ENCODE results near the gene ABO.
"Not testable (repeated sequence)": the region's sequence is repeated elsewhere in the genome, so short reads cannot be mapped to it uniquely, and the experiment has no call there.

The ABO gene

DNA sequence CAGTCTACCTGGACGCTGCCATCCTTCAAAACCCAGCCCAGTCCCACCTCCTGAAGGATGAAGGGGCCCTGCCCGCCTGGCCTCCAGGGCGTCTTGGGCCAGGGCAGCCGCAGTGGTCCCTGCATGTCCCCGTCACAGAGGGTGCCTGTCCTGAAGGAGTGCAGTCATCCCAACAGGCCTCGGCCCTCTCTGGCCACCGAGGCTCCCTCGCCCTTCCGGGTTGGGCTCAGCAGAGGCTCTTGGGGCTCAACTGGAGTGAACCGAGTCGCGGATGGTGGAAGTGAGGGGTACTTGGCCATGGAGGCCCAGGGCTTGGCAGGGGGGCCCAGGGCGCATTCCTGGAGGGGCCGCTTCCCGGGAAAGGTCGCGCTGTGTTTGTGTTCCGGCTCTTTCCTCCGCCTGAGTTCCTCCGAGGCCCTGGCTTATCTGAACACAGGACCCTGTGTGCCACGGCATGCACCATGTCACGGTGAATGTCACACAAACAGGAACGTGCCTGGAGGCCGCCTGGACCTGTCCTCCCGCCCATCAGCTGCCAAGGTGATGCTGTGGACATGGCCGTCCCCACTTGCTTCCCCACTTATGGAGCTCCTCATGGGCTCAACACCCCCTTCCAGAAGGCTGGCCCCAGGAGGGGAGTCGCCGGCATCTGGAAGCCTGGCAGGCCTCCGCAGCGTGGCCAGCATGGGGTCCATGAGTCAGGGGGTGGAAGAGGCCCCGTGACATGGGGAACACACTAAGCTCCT lies 40.3 kb downstream of the ABO start:
- TF ChIP-seq, protein P1, sequence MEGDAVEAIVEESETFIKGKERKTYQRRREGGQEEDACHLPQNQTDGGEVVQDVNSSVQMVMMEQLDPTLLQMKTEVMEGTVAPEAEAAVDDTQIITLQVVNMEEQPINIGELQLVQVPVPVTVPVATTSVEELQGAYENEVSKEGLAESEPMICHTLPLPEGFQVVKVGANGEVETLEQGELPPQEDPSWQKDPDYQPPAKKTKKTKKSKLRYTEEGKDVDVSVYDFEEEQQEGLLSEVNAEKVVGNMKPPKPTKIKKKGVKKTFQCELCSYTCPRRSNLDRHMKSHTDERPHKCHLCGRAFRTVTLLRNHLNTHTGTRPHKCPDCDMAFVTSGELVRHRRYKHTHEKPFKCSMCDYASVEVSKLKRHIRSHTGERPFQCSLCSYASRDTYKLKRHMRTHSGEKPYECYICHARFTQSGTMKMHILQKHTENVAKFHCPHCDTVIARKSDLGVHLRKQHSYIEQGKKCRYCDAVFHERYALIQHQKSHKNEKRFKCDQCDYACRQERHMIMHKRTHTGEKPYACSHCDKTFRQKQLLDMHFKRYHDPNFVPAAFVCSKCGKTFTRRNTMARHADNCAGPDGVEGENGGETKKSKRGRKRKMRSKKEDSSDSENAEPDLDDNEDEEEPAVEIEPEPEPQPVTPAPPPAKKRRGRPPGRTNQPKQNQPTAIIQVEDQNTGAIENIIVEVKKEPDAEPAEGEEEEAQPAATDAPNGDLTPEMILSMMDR (IDR thresholded peaks at IDR 0.05; ENCODE audit: low read depth, low read length, missing control alignments), result no peak
- no peak for DNase-seq (ENCODE audit: low read depth)
- H3K4me3 ChIP-seq (ENCODE audit: low read depth, low read length), result no peak overlapping the region

DNA sequence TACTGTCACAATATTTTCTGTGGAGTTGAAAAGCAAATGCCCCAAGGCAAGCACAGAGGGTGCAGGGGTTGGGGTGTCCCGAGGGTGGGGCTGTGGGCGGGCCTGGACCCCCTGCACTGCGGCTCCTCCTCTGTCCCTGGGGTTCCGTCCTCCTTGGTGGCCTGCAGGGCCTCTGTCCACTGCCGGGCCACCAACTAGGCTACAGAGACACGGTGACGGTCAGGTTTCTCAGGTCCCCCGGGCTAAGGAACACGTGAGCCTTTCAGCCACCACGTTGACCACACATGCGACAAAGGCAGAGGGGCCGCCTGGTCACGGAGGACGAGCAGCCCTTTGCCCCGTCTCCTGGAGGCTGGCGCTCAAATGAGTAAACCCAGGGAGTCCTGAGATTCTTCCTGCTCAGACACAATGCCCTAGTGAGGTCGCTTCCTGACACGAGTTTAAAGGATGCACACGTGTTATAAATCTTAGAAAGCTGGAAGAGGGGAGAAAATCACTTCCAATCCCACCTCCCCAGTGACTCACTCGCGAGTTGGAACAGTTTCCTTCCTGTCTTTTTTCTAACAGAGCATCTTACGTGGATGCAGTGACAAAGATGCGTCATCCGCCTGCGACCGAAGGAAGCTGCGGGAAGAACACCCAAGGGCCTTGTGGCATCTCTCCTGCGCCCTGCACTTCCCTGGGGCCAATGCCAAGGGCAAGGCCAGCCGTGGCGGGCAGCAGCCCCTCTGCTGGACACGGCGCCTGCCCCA lies 41.1 kb downstream of the ABO start:
- TF ChIP-seq, protein P1 (IDR thresholded peaks at IDR 0.05; ENCODE audit: low read depth, low read length, missing control alignments), result no peak
- H3K4me3 ChIP-seq (ENCODE audit: low read depth, low read length), result no peak overlapping the region
- DNase-seq (ENCODE audit: low read depth), result no peak

DNA sequence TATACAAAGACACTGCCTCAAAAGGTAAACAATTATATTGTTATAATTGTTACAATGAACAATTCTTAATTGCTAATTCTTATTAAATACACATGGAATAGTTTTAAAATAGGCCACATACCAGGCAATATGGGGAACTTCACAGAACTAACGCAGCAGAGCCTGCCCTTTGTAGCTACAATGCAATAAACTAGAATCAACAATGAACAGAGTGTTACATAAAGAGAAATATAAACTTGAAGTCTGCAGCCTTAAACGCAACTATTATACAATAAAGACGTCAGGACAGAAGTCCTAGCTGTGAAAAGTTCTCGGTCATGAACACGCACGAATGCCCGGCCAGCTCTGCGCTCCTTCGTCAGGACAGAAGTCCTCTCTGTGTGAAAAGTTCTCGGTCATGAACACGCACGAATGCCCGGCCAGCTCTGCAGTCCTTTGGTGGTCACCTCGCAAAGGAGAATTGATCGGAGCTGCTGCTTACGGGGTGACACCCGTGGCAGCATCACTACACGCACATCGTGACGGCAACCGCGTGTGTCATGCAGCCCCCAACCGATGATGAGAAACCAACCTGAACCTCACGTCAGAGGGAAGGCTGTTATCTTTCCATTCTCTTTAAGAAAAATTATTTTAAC lies 43.0 kb downstream of the ABO start:
- H3K4me3 ChIP-seq (ENCODE audit: low read depth, low read length); DNase-seq (ENCODE audit: low read depth): not testable (repeated sequence)

DNA sequence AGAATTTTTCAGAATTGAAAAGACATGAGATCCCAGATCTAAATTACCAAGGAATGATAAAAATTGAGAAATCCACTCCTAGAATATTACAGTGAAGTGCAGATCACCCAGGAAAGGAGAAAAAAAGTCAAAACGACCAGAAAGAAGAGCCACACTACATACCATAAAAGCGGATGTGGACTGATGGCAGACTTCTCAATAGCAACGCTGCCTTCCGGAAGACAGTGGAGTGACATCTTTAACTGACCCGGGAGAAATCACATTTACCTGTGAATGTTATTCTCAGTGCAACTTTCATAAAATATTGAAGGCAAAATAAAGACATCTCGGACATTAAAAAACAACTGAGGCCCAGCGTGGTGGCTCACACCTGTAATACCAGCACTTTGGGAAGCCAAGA lies 44.5 kb downstream of the ABO start:
- not testable (repeated sequence) for DNase-seq (ENCODE audit: low read depth); H3K4me3 ChIP-seq (ENCODE audit: low read depth, low read length)

- no peak overlapping the region for H3K4me3 ChIP-seq (ENCODE audit: low read depth, low read length)
- no peak for DNase-seq (ENCODE audit: low read depth)
Measured at GRCh38 chr9:133230093-133230492, 44.9 kb downstream of the ABO start.

DNA sequence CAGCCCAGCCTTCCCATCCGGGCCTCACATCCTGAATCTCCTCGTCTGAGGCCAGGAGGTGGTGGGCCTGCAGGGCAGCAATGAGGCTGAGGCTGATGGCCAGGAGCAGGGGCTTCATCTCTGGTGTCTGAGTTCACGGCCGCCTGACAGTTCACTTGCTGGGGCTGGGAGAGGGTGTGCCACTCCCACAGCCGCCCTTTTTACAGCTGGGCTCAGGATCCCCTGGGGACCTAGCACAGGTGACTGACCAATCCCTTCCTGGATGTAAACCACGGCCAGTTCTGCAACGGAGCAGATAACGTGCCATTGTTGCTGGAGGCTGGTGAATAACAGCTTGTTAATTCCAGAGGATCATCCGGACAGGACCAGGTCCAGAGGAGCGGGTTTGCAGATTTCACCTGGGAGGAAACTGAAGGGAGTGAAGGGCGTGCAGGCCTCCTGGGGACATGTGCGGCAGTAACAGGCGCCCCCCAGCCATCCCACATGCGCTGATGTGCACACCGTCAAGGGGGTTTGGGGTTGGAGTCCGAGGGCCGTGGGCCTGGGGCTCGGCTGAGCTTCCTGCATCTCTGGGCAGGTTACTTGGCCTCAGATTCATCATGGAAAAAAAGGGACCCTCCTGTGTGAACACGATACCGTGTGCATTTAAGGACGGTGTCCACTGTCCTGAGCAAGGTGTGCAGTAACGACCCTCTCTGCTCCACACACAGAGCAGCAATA lies 46.4 kb downstream of the ABO start:
- not testable (repeated sequence) for DNase-seq (ENCODE audit: low read depth); H3K4me3 ChIP-seq (ENCODE audit: low read depth, low read length)

More at GRCh38 chr9:133230093-133230492, 44.9 kb downstream of the ABO start:
- TF ChIP-seq, protein P1 (IDR thresholded peaks at IDR 0.05; ENCODE audit: low read depth, low read length, missing control alignments), result no peak

GRCh38 chr9:133227996-133228395 lies 47.0 kb downstream of the ABO start:
- not testable (repeated sequence) for H3K4me3 ChIP-seq (ENCODE audit: low read depth, low read length); DNase-seq (ENCODE audit: low read depth)

GRCh38 chr9:133227242-133227860 lies 47.6 kb downstream of the ABO start:
- H3K4me3 ChIP-seq (ENCODE audit: low read depth, low read length), result no peak overlapping the region
- no peak for DNase-seq (ENCODE audit: low read depth)
- TF ChIP-seq, protein P1 (IDR thresholded peaks at IDR 0.05; ENCODE audit: low read depth, low read length, missing control alignments), result no peak

Measured in GM12864 (cell line).